Measurements from ENCODE around the gene CIAO2A. TPM values are rescaled to one million over a fixed set of nuclear protein-coding genes. Genes with fewer than 3 reads are reported as not detected.

The CIAO2A gene
- total and polyA plus RNA-seq, 12 donors: 49.2 to 209 (median 118) TPM

DNA sequence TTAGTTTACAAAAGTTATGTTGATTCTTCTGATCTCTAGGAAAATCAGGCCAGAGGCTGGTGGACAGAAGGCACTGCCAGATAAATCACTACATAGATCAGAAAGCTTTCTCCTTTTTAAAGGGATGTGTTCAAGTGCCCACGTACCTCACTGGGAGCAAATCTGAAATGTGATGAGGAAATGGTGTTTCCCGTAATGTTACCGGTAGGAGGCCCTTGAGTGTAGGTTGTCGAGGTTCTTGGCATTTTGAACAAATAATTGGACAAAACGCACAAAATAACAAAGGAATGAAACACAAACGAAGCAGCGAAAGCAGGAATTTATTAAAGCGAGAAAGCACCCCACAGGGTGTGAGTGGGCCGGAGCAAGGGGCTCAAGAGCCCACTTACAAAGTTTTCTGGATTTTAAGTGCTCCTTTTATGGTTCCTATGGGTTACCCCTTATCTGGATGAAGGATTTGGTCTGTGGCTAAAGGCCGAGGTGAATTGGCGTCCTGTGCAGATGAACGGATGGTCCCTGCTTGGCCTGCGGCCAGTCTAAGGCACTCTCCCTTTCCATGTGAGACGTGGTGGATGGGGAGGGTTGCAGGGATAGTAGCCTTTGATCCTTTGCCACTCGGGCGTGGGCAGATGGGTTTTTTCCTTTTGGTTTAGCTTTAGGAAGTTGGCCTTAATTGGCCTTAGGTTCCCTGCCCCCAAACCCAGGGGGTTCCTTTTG lies 3.2 kb upstream of the CIAO2A start:
- DNase-seq: peak in 3 of 7 donors; percentile 30 to 45 (median 39)
- WGBS, 4 donors: 1 to 6% (median 3%) methylated on average over 15 to 16 of the region's 16 CpGs
- Histone ChIP-seq H3K27me3 (no peaks in the 10 kb centered on the region), H3K27ac (peak overlapping the region; percentile 83 to 96 (median 88)), H3K4me1 (replicated peaks in 1 of 2) (peaks cover 52 to 64% of the 10 kb centered on the region in 2 donors), H3K36me3 (replicated peaks in 1 of 2) (no peaks in the 10 kb centered on the region), H3K4me3 (peak overlapping the region; percentile 76 to 95 (median 90)), H3K9me3 (replicated peaks in 1 of 3) (no peaks in the 10 kb centered on the region)
- TF ChIP-seq, protein P1, sequence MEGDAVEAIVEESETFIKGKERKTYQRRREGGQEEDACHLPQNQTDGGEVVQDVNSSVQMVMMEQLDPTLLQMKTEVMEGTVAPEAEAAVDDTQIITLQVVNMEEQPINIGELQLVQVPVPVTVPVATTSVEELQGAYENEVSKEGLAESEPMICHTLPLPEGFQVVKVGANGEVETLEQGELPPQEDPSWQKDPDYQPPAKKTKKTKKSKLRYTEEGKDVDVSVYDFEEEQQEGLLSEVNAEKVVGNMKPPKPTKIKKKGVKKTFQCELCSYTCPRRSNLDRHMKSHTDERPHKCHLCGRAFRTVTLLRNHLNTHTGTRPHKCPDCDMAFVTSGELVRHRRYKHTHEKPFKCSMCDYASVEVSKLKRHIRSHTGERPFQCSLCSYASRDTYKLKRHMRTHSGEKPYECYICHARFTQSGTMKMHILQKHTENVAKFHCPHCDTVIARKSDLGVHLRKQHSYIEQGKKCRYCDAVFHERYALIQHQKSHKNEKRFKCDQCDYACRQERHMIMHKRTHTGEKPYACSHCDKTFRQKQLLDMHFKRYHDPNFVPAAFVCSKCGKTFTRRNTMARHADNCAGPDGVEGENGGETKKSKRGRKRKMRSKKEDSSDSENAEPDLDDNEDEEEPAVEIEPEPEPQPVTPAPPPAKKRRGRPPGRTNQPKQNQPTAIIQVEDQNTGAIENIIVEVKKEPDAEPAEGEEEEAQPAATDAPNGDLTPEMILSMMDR (IDR thresholded peaks at IDR 0.05): peak in 3 of 6 experiments; percentile 5 to 36 (median 6)
- TF ChIP-seq POLR2A (IDR thresholded peaks at IDR 0.05): no peak
- intact Hi-C loops (cut with DNase I): no loop called here

DNA sequence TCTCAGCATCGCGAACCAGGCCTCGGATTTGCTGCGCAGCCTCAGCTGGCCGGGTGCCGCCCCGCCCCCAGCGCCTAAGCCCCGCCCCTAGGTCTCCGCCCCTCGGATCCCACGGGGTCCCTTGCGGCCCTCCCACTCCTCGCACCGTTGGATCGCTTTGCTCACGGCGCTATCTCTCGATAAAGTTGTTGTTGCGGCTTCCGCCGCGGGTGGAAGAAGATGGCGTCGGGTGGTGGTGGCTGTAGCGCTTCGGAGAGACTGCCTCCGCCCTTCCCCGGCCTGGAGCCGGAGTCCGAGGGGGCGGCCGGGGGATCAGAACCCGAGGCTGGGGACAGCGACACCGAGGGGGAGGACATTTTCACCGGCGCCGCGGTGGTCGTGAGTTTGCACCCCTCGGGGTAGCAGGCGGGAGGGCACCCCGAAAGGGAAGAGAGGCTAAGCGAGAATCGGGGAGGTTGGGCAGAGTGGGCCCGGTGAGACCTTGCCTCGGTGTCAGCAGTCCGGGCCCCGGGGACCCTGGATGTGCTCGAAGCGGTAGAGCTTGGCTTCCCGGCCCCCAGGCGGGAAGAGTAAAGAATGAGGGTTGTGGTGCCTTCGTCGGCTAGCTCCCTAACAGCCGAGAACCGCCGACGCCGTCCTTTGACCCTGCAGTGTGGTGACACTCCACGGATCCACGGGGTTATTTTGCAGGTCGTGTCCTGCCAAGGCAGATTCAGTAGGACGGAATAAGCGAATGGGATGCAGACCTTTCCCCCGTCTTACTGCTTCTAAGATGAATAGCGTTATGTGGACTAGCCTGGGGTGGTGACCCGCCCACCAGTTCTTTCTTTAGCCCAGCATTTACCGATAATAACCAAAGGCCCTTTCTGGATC lies 2.4 kb upstream of the CIAO2A start, which contains the start of gene SNX1:
TSS of gene SNX1 (plus strand) at position 188 of the 873 bp plus-strand sequence. CDS start at position 220, 32 bp downstream.
- peak within 1 kb of the TSS; percentile 83 to 96 (median 88) for H3K27ac ChIP-seq
- WGBS, 4 donors: 1 to 2% (median 1%) methylated on average over 15 to 70 of the region's 70 CpGs
- H3K27me3 ChIP-seq: no peaks in the 10 kb centered on the region
- H3K9me3 ChIP-seq (replicated peaks in 1 of 3): no peaks in the 10 kb centered on the region
- intact Hi-C loops (cut with DNase I): no loop called here
- no peaks in the 10 kb centered on the region for H3K36me3 ChIP-seq (replicated peaks in 1 of 2)
- DNase-seq: peak; percentile 95 to 98 (median 96)
- peaks cover 53 to 63% of the 10 kb centered on the region in 2 donors for H3K4me1 ChIP-seq (replicated peaks in 1 of 2)
- TF ChIP-seq, protein P1 (IDR thresholded peaks at IDR 0.05): peak in 3 of 6 experiments; percentile 10 to 50 (median 45)
- peak; percentile 85 to 92 for TF ChIP-seq POLR2A (IDR thresholded peaks at IDR 0.05)
- peak within 1 kb of the TSS; percentile 76 to 95 (median 90) for H3K4me3 ChIP-seq

DNA sequence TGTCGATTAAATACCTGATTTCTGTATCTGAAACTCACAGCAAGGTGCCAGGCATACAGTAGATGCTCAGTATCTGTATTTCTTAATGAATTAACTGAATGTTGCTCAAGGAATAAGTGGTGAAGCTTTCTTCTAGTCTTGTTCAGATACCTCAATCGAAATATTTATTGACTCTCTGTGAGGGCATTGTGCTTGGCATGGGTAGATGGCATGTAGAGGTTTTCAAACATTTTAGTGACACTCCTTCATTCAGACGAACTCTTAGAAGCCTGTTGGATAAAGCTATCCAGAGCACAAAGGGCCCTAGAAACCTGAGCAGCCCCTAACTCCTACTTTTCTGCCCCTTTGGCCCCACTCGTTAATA lies 1.8 kb upstream of the CIAO2A start:
- no peak for DNase-seq
- Histone ChIP-seq H3K4me1 (replicated peaks in 1 of 2) (peaks cover 53 to 64% of the 10 kb centered on the region in 2 donors), H3K36me3 (replicated peaks in 1 of 2) (no peaks in the 10 kb centered on the region), H3K9me3 (replicated peaks in 1 of 3) (no peaks in the 10 kb centered on the region), H3K4me3 (peak overlapping the region in 1 of 4 donors; percentile 76), H3K27me3 (no peaks in the 10 kb centered on the region), H3K27ac (peak overlapping the region in 4 of 5 donors; percentile 55 to 96 (median 86))
- TF ChIP-seq, protein P1 (IDR thresholded peaks at IDR 0.05): no peak
- no peak for TF ChIP-seq POLR2A (IDR thresholded peaks at IDR 0.05)
- intact Hi-C loops (cut with DNase I): no loop called here
- 34 to 48% (median 41%) methylated on average over 4 of the region's 4 CpGs for WGBS, 4 donors
